A549 (cell line): ENCODE data around the gene CACTIN. TPM values are rescaled to one million over a fixed set of nuclear protein-coding genes. Genes with fewer than 3 reads are reported as not detected.

Source experiments
- ATAC-seq, 2 experiments: fragments of 200-7000 bp in 1 of 2; fragments of >200 bp in 1 of 2; cut with Nextera tagmentation in 1 of 2; cut with Tn5 transposase in 1 of 2; 3 replicates each; pipeline versions ENCODE4 v1.8.0 to v1.9.1; 2018 to 2020; ENCODE audit warnings: mild to moderate bottlenecking in 1 of 2, moderate library complexity in 1 of 2
- CTCF ChIA-PET: fragments of 300-600 bp; sonication (Branson Sonifier 250); formaldehyde crosslinking; extraction: SDS; loops from one replicate; lab custom pipeline; 2021; ENCODE audit warnings: antibody characterized with exemption, inconsistent platforms; lab: Yijun Ruan, JAX
- POLR2A ChIA-PET: fragments of 350-600 bp; formaldehyde crosslinking; extraction: SDS; loops from one replicate; lab custom pipeline; 2021; ENCODE audit warnings: antibody characterized with exemption, inconsistent platforms; lab: Yijun Ruan, JAX
- DNase-seq, 2 experiments: peaks; one replicate each; pipeline versions ENCODE4 v3.0.0 to v3.0.0-alpha.2; 2011 to 2016; ENCODE audit warnings: low read depth in 1 of 2, low spot score in 1 of 2
- FAIRE-seq: peaks from 2 replicates; lab custom pipeline; 2011; peaks lifted over from hg19 to GRCh38; lab: Jason Lieb, UNC
- H3K27ac ChIP-seq, 2 experiments: fragments of >200 bp; sonication (Bioruptor Twin); formaldehyde crosslinking; 3 replicates each; pipeline ENCODE4 v1.5.1; 2016 to 2017
- H3K4me1 ChIP-seq: fragments of >200 bp; sonication (Bioruptor Twin); formaldehyde crosslinking; 3 replicates; pipeline ENCODE4 v1.6.1; 2016
- H3K4me2 ChIP-seq: fragments of >200 bp; sonication (Bioruptor Twin); formaldehyde crosslinking; 3 replicates; pipeline ENCODE4 v1.6.1; 2016
- H3K4me3 ChIP-seq: fragments of >200 bp; sonication (Bioruptor Twin); formaldehyde crosslinking; 3 replicates; pipeline ENCODE4 v1.5.1; 2016
- H3K9me3 ChIP-seq: fragments of >200 bp; sonication (Bioruptor Twin); formaldehyde crosslinking; 3 replicates; pipeline ENCODE4 v1.6.1; 2016
- CBX8 ChIP-seq: fragments of 200-600 bp; sonication (generic); IDR thresholded peaks from 2 replicates; pipeline ENCODE4 v1.6.1; 2016
- CTCF ChIP-seq: fragments of >200 bp; sonication (Bioruptor Twin); formaldehyde crosslinking; IDR thresholded peaks from 3 replicates; pipeline ENCODE4 v1.5.1; 2016
- EHF ChIP-seq: fragments of 250-450 bp; sonication (Bioruptor Pico); IDR thresholded peaks from 2 replicates; pipeline ENCODE4 v1.5.0; 2020; ENCODE audit warnings: mild to moderate bottlenecking
- EHMT2 ChIP-seq: fragments of 200-600 bp; sonication (generic); IDR thresholded peaks from 2 replicates; pipeline ENCODE4 v1.6.1; 2016; ENCODE audit warnings: antibody characterized with exemption, low read depth, mild to moderate bottlenecking, moderate library complexity
- ESRRA ChIP-seq: fragments of 150-350 bp; IDR thresholded peaks from 2 replicates; pipeline ENCODE4 v1.6.1; 2014; ENCODE audit warnings: mild to moderate bottlenecking, low read length, borderline replicate concordance
- HDAC2 ChIP-seq: fragments of 200-600 bp; sonication (generic); IDR thresholded peaks from 2 replicates; pipeline ENCODE4 v1.6.1; 2016
- HES2 ChIP-seq: fragments of >200 bp; sonication (Bioruptor Twin); formaldehyde crosslinking; IDR thresholded peaks from 2 replicates; pipeline ENCODE4 v1.6.1; 2016
- HEYL ChIP-seq: fragments of 250-450 bp; sonication (Bioruptor Pico); IDR thresholded peaks from 2 replicates; pipeline ENCODE4 v1.8.0; 2021; ENCODE audit warnings: mild to moderate bottlenecking, moderate library complexity
- HOXB5 ChIP-seq: fragments of 250-450 bp; sonication (Bioruptor Pico); IDR thresholded peaks from 2 replicates; pipeline ENCODE4 v1.5.0; 2020; ENCODE audit warnings: mild to moderate bottlenecking, moderate library complexity
- NFE2L2 ChIP-seq: fragments of 150-350 bp; conservative IDR thresholded peaks from 2 replicates; pipeline ENCODE4 v1.6.1; 2014; ENCODE audit warnings: low read length
- PBX3 ChIP-seq: IDR thresholded peaks from 2 replicates; pipeline ENCODE4 v1.6.1; 2012
- PHF8 ChIP-seq: fragments of 200-600 bp; sonication (generic); IDR thresholded peaks from 2 replicates; pipeline ENCODE4 v1.6.1; 2016; ENCODE audit warnings: low read depth, mild to moderate bottlenecking, antibody characterized with exemption, moderate library complexity, borderline replicate concordance
- POLR2AphosphoS2 ChIP-seq: conservative IDR thresholded peaks from 2 replicates; pipeline ENCODE4 v1.6.1; 2012; ENCODE audit warnings: low read length, improper control_type of control experiment, inconsistent platforms
- RAD21 ChIP-seq, 2 experiments: fragments of >200 bp in 1 of 2; sonication (Bioruptor Twin) in 1 of 2; formaldehyde crosslinking in 1 of 2; IDR thresholded peaks in 1 of 2; conservative IDR thresholded peaks in 1 of 2; 2 replicates in 1 of 2; 3 replicates in 1 of 2; pipeline ENCODE4 v1.6.1; 2012 to 2018; ENCODE audit warnings: inconsistent platforms in 1 of 2
- RARB ChIP-seq: fragments of 250-450 bp; sonication (Bioruptor Pico); IDR thresholded peaks from 2 replicates; pipeline ENCODE4 v1.8.0; 2021; ENCODE audit warnings: mild to moderate bottlenecking, moderate library complexity
- RCOR1 ChIP-seq: fragments of 150-350 bp; IDR thresholded peaks from 2 replicates; pipeline ENCODE4 v1.6.1; 2014; ENCODE audit warnings: antibody characterized with exemption, low read length, low read depth
- REST ChIP-seq: fragments of 200-600 bp; sonication (generic); IDR thresholded peaks from 2 replicates; pipeline ENCODE4 v1.6.1; 2016; ENCODE audit warnings: antibody characterized with exemption, mild to moderate bottlenecking, moderate library complexity
- RFX5 ChIP-seq: fragments of 450-650 bp; IDR thresholded peaks from 2 replicates; pipeline ENCODE4 v1.7.1; 2014; ENCODE audit warnings: antibody characterized with exemption, mild to moderate bottlenecking, moderate library complexity
- RNF2 ChIP-seq: fragments of 200-600 bp; sonication (generic); IDR thresholded peaks from 2 replicates; pipeline ENCODE4 v1.6.1; 2016; ENCODE audit warnings: low read depth, mild to moderate bottlenecking, antibody characterized with exemption, moderate library complexity, borderline replicate concordance
- TP53 ChIP-seq: fragments of 250-450 bp; sonication (Bioruptor Pico); IDR thresholded peaks from 2 replicates; pipeline ENCODE4 v1.5.0; 2021; ENCODE audit warnings: mild to moderate bottlenecking, moderate library complexity
- WGBS: methylation state at CpG from one replicate; pipeline ENCODE4 v1.1.6; 2017; ENCODE audit errors: missing lambda C conversion rate; 5-methylcytosine and 5-hydroxymethylcytosine counted together
- polyA plus RNA-seq, 4 experiments: library from polyadenylated mRNA; depleted of rRNA in 3 of 4; stranded (reverse); fragments of >200 nt; fragmentation: RNase III in 1 of 4; extraction: RNeasy Plus Mini Kit Qiagen cat#74134 plus additional on column Dnase treatment in 1 of 4; gene quantifications; 2 replicates in 3 of 4; 3 replicates in 1 of 4; pipeline ENCODE4 v1.2.3, GENCODE V29; 2011 to 2017

Gene CACTIN
- polyA plus RNA-seq, 2 of the 4 experiments (the other 2 are of a cell fraction) = 8.3 to 14.9 TPM

- no peaks in the 10 kb centered on the region for H3K9me3 ChIP-seq
- CTCF ChIA-PET = interaction anchor here (0.9 to 1.4 kb wide), 7 partner anchors 8 to 98 kb away, joined by 3 to 4 read pairs (median 3); no protein-coding TSS in a partner anchor
- FAIRE-seq (no peak), DNase-seq (no peak), ATAC-seq (0 out of 6 replicates have a peak, but pooled peaks of 1 of the 2 experiments have one; percentile 33)
- H3K27ac ChIP-seq = no peak overlapping the region
- WGBS = 93% methylated on average over 19 of the region's 20 CpGs
- H3K4me1 ChIP-seq = no peaks in the 10 kb centered on the region
- no peak overlapping the region for H3K4me3 ChIP-seq
- H3K4me2 ChIP-seq = no peak overlapping the region
- POLR2A ChIA-PET = no interaction called here
- TF ChIP-seq PHF8 (no peak), HEYL (CRISPR knock-in tag) (no peak), HDAC2 (no peak), CTCF (peak; percentile 12; the same call in 1 of the 3 replicates), EHMT2 (no peak), RAD21 (conservative IDR thresholded peaks at IDR 0.05 in 1 of 2, IDR thresholded peaks at IDR 0.05 in 1 of 2) (peak in 1 of 2 experiments; percentile 4; a peak in 1 of 5 replicates)
Observed at GRCh38 chr19:3653865-3654513, 27.4 kb upstream of the CACTIN start.

GRCh38 chr19:3653081-3653795 is 26.6 kb upstream of the CACTIN start:
- H3K4me1 ChIP-seq = no peaks in the 10 kb centered on the region
- no peak overlapping the region for H3K4me2 ChIP-seq
- no peak for ATAC-seq
- H3K9me3 ChIP-seq = no peaks in the 10 kb centered on the region
- FAIRE-seq = no peak
- WGBS = 94% methylated on average over 12 of the region's 37 CpGs
- H3K4me3 ChIP-seq = no peak overlapping the region
- POLR2A ChIA-PET = no interaction called here
- no peak for DNase-seq
- H3K27ac ChIP-seq = no peak overlapping the region
- CTCF ChIA-PET = interaction anchor here (0.9 to 1.3 kb wide), 4 partner anchors 8 to 66 kb away, joined by 3 read pairs; no protein-coding TSS in a partner anchor
- TF ChIP-seq HES2 (no peak), TP53 (CRISPR knock-in tag) (no peak), POLR2AphosphoS2 (no peak), RNF2 (no peak), ESRRA (no peak), PBX3 (no peak), RFX5 (no peak), PHF8 (no peak), RCOR1 (no peak), REST (no peak), EHF (CRISPR knock-in tag) (no peak), RARB (no peak), HOXB5 (CRISPR knock-in tag) (no peak), NFE2L2 (no peak), CBX8 (no peak), HEYL (CRISPR knock-in tag) (no peak)
